Hepatic stellate cell (primary cell): ENCODE data around the gene FAT4.
A peak's percentile ranks its signal among the peaks of the same experiment; 100 is the strongest.

ENCODE experiments used
- DNase-seq: peaks from one replicate; pipeline ENCODE4 v3.0.0; 2011; ENCODE audit warnings: low spot score

The FAT4 gene

GRCh38 chr4:125317525-125317877 lies 2.7 kb downstream of the FAT4 start:
- peak; percentile 38 for DNase-seq

DNA sequence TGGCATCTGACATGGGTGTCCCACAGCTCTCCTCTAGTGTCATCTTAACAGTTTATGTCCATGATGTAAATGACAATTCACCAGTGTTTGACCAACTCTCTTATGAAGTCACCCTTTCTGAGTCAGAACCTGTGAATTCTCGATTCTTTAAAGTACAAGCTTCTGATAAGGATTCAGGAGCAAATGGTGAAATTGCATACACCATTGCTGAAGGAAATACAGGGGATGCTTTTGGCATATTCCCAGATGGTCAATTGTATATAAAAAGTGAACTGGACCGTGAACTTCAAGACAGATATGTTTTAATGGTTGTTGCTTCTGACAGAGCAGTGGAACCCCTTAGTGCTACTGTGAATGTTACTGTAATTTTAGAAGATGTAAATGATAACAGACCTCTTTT lies 4.6 kb downstream of the FAT4 start:
- no peak for DNase-seq

GRCh38 chr4:125321709-125322365 lies 7.1 kb downstream of the FAT4 start:
- peak; percentile 36 for DNase-seq

- DNase-seq: no peak
These were observed 7.6 kb downstream of the FAT4 start for GRCh38 chr4:125322366-125322730.

- DNase-seq: peak; percentile 38
These were observed 8.9 kb downstream of the FAT4 start for GRCh38 chr4:125323654-125324053.

DNA sequence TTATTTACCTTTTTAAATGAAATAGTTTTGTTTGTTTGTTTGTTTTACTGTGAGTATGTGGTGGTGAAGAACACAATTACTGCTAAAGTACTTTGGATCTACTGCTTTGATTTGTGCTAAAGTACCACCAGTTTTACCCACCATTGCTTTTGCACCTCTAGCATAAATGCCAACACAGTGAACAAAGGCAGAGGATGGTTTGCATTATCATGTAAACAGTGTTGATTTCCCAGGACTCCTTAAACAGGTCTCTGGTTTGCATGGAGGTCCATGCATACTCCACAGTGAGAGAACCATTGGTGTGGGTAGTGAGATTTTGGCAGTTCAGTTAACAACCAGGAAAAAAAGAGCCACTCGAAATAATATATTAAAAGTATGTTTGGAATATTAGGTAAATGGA lies 11.0 kb downstream of the FAT4 start:
- no peak for DNase-seq

- no peak for DNase-seq
These were observed 16.4 kb downstream of the FAT4 start for GRCh38 chr4:125331116-125331515.

- DNase-seq: no peak
These were observed 20.2 kb downstream of the FAT4 start for GRCh38 chr4:125334926-125335325.

DNA sequence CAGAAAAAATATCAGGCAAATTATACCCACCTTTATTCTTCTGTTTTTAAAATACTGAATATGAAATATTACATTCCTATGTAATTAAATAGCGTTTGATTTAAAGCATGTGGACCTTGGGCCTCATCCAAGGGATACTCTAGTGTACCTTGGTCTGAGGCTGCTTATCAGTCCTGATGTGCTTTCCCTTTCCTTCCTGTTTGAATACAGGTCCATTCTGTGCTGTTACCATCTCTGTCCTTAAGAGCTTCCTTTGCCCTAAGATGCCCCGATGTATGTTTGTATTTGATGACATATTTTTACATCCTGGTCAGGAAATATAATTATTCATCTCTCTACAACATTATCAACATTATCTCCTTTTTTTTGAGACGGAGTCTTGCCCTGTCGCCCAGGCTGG lies 24.1 kb downstream of the FAT4 start:
- no peak for DNase-seq

DNA sequence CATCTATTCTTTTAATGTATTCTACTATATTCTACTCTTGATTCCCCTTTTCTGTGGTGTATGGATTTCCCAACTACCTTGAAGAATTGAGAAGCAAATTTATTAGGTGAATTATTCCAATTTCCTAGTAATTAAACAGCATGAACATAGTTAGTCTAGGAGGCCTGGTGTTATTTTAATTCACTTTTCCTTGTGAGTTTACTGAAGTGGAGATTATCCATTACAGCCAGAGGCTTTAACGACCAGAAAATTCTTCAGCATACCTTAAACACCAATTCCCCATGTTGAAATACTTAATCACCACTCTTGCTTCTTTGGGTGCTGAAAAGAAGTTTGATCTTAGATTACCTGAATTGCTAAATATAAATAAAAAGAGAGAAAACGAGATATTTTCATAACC lies 29.4 kb downstream of the FAT4 start:
- DNase-seq: no peak

DNA sequence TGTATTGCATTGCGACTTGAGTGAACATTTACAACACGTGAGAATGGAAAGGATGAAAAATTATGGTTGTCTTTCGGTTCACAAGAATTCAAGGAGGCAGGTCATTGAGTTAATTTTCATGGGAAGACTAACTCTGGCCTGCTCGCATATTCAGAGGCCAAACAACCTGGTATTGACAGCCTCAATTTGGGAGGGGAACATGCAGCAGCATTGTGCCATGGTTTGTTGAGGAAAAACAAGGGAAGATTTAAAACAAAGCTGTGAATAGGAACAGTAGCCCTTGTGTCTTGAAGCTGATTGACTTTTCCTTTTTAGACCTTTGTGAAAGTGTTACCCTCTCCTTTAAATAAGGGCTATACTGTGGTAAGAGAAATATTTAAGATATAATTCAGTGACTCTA lies 31.9 kb downstream of the FAT4 start:
- DNase-seq: no peak

GRCh38 chr4:125350470-125351135 lies 35.8 kb downstream of the FAT4 start:
- DNase-seq: no peak

- DNase-seq: no peak
These were observed 37.8 kb downstream of the FAT4 start for GRCh38 chr4:125352521-125352920.

DNA sequence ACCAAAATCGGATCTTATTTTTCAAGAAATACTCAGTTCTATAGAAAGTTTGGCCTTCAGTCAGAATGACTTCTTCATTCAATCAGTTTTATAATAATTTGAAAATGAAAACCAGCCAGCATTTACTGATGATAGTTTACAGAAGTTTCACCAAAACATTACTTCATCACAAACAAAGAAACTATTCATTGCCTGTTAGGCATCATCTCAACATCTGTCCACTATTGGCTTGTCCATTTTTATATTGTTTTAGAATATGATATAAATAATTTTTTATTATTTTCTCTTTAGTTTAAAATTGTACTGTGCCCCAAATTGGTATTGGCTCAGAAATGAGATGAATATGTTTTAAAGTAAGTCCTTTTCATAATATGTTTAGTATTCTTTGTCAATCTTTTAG lies 38.4 kb downstream of the FAT4 start:
- DNase-seq: no peak

- DNase-seq: no peak
These were observed 41.0 kb downstream of the FAT4 start for GRCh38 chr4:125355791-125356190.

DNA sequence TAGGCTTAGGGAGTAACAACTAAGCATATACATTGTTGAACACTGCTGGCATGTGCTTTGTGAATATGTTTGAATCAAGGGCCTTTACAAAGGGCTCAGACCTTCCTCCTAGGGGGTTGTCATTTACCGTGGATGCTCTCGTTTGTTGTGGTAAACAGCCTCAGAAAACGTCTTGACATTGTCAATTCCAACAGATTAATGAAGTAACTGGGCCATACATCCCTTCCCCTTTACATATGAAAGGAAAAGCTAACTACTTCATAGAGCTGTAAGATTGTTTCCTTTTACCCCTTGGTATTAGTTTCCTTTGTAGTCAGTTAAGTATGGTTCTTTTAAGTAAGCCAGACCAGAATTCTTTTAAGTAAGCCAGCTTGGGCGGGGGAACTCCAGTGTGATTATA lies 42.9 kb downstream of the FAT4 start:
- DNase-seq: no peak

GRCh38 chr4:125358453-125358852 lies 43.7 kb downstream of the FAT4 start:
- no peak for DNase-seq

DNA sequence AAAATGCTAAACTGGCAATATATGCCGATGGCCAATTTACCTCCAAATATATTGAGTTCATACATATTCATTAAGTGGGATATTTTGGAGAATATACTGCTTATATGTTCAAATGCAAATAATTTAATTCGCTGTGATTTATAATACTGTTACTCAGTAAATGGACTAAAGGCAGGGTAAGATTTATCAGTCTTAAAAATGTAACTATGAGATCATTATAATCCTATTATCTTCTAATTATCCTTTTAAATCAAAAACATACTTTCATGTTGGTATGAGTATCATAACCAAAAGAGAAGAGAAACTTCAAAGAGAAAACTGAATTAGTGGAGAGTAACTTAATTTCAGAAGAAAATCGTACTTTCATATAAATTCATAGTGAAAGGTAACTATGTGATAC lies 44.6 kb downstream of the FAT4 start:
- DNase-seq: no peak

DNA sequence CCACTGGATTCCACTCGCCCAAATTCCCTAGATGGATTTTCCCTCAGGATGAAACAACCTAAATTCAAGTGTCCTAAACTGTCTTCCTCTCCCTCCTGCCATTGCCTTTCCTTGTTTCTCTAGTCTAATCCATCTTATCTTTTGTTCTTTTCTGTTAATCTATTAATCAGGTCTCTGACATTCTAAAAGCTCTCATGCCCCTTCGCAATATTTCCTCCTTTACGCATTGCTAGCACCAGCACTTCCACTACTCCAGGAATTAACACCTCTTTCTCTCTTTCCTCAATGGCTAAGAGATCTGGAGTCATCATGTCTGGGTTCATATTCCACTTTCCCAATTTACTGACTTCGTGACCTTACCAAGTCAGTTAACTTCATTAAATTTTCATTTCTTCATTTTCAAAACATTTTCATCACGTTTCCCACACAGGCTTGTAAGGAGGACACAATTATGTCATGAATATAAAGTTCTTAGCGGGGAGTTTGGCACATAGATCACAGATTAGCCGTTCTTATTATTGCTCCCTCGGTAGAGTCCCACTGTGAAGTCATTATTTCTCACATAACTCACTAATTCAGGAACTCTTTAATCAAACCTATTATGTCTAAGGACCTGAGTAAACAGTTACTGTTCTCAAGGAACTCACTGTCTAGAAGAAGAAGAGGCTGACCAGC lies 45.3 kb downstream of the FAT4 start:
- DNase-seq: no peak

DNA sequence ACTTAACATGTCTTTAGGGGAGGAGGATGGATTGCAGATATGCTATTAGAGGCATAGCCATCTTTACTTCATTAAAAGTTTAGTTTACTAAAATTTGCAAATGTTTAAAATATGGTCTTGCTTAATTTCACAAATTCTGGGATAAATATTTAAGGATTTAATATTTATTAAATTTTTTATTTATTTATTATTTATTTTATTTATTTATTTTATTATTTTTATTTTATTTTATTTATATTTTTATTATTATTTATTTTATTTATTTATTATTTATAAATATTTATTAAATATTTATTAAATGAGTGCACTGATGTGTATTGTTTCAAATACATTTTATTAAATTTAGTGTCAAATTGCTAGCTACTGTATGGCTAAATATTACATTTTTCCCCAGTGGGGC lies 46.0 kb downstream of the FAT4 start:
- no peak for DNase-seq
